ENCODE results near the gene KDM4E.
A peak's percentile ranks its signal among the peaks of the same experiment; 100 is the strongest.

The KDM4E gene

DNA sequence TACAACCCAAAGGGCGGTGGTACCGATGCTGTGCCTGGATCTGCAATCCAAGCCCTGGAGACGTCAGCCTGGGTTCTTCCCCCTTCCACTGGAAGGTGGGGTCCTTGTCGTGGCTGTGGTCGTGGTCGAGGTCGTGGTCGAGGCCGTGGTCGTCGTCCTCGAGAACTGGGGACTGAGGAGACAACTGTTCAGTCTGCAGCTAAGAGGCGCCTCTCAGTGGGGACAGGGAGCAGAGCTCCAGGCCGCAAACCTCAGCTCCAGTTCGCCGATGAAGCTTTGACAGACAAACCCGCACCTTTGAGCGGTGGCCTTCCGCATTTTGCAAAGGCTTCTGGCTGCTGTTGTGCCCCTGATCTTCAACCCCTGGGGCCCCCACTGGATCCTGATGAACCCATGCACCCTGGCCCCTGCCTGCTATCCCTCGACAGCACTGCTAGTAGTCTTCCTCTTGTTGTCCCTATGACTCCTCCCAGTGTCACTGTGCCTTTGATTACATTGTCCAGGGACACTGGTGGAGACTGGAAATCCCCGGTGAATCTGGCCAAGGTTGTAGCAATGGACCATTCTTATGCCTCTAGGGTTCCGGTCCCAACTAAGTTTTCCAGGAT lies 25.6 kb downstream of the KDM4E start:
- DNase-seq (ENCODE audit: low spot score) = no peak
- TF ChIP-seq, protein P1, sequence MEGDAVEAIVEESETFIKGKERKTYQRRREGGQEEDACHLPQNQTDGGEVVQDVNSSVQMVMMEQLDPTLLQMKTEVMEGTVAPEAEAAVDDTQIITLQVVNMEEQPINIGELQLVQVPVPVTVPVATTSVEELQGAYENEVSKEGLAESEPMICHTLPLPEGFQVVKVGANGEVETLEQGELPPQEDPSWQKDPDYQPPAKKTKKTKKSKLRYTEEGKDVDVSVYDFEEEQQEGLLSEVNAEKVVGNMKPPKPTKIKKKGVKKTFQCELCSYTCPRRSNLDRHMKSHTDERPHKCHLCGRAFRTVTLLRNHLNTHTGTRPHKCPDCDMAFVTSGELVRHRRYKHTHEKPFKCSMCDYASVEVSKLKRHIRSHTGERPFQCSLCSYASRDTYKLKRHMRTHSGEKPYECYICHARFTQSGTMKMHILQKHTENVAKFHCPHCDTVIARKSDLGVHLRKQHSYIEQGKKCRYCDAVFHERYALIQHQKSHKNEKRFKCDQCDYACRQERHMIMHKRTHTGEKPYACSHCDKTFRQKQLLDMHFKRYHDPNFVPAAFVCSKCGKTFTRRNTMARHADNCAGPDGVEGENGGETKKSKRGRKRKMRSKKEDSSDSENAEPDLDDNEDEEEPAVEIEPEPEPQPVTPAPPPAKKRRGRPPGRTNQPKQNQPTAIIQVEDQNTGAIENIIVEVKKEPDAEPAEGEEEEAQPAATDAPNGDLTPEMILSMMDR (IDR thresholded peaks at IDR 0.05; ENCODE audit: extremely low read depth, missing control alignments) = no peak

DNA sequence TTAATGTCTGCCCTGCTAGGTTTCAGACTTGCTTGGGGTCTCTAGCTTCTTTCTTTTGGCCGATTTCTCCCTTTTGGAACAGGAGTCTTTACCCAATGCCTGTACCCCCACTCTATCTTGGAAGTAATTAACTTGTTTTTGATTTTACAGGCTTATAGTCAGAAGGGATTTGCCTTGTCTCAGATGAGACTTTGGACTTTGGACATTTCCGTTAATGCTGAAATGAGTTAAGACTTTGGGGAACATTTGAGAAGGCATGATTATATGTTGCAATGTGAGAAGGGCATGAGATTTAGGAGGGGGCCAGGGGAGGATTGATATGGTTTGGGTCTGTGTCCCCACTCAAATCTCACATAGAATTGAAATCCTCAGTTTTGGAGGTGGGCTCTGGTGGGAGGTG lies 29.3 kb downstream of the KDM4E start:
- no peak for DNase-seq (ENCODE audit: low spot score)
- TF ChIP-seq, protein P1 (IDR thresholded peaks at IDR 0.05; ENCODE audit: extremely low read depth, missing control alignments) = no peak

DNA sequence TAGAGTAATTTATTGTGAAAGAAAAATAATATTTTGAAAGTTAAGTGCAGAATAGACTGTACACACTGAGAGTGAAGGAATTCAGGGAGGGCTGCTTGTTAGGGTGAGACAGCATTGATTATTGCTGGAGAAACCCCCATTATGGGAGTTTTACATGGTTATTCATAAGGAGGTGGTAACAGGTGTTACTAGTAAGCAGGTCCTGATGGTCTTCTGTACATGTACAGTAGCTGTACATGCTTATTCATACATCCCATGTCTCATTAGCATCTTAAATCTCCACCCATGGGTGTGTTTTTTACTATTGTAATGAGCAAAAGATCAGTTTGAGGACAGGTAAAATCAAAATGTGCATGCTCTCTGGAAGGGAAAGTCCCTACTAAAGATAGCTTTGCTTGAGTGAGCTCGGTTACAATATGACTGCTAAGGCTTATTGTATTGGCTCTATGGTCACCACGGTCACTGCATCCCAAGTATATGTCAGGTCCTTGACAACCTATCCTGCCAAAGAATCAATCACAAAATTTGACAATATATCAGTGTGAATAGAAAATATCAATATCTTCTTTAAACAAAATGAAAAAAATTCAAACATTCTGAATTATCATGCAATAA lies 30.3 kb downstream of the KDM4E start:
- TF ChIP-seq, protein P1 (IDR thresholded peaks at IDR 0.05; ENCODE audit: extremely low read depth, missing control alignments) = no peak

DNA sequence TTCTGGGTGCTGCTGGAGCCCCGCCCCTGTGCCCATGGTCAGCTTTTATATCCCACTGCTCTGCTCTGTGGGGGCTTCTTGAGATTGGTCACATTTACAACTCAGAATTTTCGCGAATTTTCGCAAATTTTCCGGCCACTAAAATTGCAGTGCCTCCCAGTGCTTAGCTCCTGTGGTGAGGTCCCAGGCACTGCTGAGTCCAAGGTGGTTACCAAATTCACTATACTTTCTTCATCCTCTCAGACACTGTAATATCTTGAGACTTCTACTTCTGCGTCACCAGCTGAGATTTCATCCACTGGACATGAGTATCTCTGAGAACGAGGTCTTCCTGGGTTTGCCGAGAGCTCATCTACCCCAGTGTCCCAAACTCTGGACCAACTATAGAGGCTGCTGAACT lies 32.9 kb downstream of the KDM4E start:
- TF ChIP-seq, protein P1 (IDR thresholded peaks at IDR 0.05; ENCODE audit: extremely low read depth, missing control alignments) = no peak

More for the DNA sequence above, 30.3 kb downstream of the KDM4E start:
- DNase-seq (ENCODE audit: low spot score) = peak; percentile 48

DNA sequence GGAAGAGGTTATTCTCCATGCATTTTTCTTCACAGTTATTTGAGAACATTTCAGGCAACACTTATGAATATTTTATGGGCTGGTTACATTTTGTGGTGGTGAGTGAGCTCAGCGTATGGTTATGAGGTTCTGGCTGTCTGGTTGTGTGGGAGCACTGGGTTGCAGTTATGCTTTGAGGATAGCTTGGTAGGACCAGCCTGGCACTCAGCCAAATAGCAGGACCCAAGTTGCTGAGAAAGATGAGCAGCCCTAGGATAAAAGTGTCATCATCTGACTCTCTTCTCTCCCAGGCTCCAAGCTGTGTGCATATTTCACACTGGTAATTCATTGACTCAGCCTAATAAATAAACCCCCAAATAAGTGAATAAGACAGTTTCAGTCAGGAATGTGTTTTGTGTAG lies 33.6 kb downstream of the KDM4E start:
- no peak for DNase-seq (ENCODE audit: low spot score)
- TF ChIP-seq, protein P1 (IDR thresholded peaks at IDR 0.05; ENCODE audit: extremely low read depth, missing control alignments) = no peak

More for the DNA sequence above, 32.9 kb downstream of the KDM4E start:
- no peak for DNase-seq (ENCODE audit: low spot score)

DNA sequence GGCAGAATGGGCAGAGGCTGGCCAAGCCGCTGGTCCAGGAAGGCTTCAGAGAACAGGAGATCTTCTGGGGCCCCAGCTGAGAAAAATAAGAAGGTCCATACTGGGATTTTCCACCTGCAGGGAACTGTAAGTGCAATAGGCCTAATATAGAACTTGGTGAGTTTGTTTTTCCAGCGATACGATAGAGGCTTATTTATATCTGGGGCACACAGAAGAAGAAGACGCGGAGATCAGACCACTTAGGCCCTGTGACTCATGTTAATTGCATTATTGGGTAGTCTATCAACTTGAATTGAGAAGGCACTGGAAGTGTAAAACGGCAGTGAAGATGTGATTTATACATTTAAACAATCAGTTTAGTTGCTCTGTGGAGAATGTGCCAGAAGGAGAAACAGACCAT lies 34.0 kb downstream of the KDM4E start:
- TF ChIP-seq, protein P1 (IDR thresholded peaks at IDR 0.05; ENCODE audit: extremely low read depth, missing control alignments) = no peak
- no peak for DNase-seq (ENCODE audit: low spot score)

DNA sequence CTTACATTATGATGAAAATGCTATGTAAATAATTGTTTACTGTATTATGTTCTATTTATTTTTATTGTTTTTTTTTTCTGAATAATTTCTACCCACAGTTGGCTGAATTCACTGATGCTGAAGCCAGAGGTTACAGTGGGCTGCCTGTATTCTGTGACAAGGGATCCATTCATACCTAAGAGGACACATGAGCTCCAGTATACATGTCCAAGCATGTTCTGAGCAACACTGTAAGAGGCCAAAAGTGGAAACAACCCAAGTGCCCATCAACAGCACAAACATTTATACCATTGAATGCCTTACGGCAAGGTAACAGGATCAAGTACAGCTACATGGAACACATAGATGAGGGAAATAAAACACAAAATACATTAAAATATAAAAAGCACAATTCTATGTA lies 40.3 kb downstream of the KDM4E start:
- DNase-seq (ENCODE audit: low spot score) = no peak
- TF ChIP-seq, protein P1 (IDR thresholded peaks at IDR 0.05; ENCODE audit: extremely low read depth, missing control alignments) = no peak

Measured in GM20000 (cell line).